H9 (cell line): ENCODE results near the gene TBCB. TPM values are rescaled to one million over a fixed set of nuclear protein-coding genes. Genes with fewer than 3 reads are reported as not detected.

Source experiments
- DNase-seq: peaks from one replicate; pipeline ENCODE4 v3.0.0-alpha.2; 2017
- H2AFZ ChIP-seq: one replicate; pipeline ENCODE4 v1.6.1; 2013; ENCODE audit warnings: mild to moderate bottlenecking, low read length, control low read depth, moderate library complexity
- H2AK5ac ChIP-seq: 2 replicates; pipeline ENCODE4 v1.6.1; 2013; ENCODE audit warnings: low read length, control low read depth, mixed read lengths; ENCODE audit not compliant: insufficient read length
- H2BK120ac ChIP-seq: one replicate; pipeline ENCODE4 v1.6.1; 2013; ENCODE audit warnings: low read depth, mild to moderate bottlenecking, low read length, control low read depth, inconsistent platforms; ENCODE audit not compliant: poor library complexity, severe bottlenecking
- H2BK12ac ChIP-seq: 2 replicates; pipeline ENCODE4 v1.6.1; 2013; ENCODE audit warnings: low read length, control low read depth, mixed read lengths, low read depth; ENCODE audit not compliant: insufficient read length
- H2BK15ac ChIP-seq: 2 replicates; pipeline ENCODE4 v1.6.1; 2013; ENCODE audit warnings: low read depth, low read length, control low read depth
- H2BK20ac ChIP-seq: one replicate; pipeline ENCODE4 v1.6.1; 2013; ENCODE audit warnings: low read depth, mild to moderate bottlenecking, low read length, control low read depth, inconsistent platforms; ENCODE audit not compliant: poor library complexity, severe bottlenecking
- H2BK5ac ChIP-seq: 2 replicates; pipeline ENCODE4 v1.6.1; 2013; ENCODE audit warnings: low read length, control low read depth, mixed read lengths; ENCODE audit not compliant: insufficient read length
- H3K14ac ChIP-seq: 2 replicates; pipeline ENCODE4 v1.6.1; 2013; ENCODE audit warnings: low read length, control low read depth; ENCODE audit not compliant: insufficient read depth
- H3K18ac ChIP-seq: 2 replicates; pipeline ENCODE4 v1.6.1; 2013; ENCODE audit warnings: low read depth, mild to moderate bottlenecking, mixed read lengths, low read length, control low read depth; ENCODE audit not compliant: insufficient read length
- H3K23ac ChIP-seq: 2 replicates; pipeline ENCODE4 v1.6.1; 2013; ENCODE audit warnings: low read length, control low read depth, mixed read lengths, low read depth; ENCODE audit not compliant: insufficient read length
- H3K23me2 ChIP-seq: 2 replicates; pipeline ENCODE4 v1.6.1; 2013; ENCODE audit warnings: low read depth, mild to moderate bottlenecking, mixed read lengths, low read length, control low read depth; ENCODE audit not compliant: insufficient read length, poor library complexity, severe bottlenecking
- H3K27ac ChIP-seq: 2 replicates; pipeline ENCODE4 v1.5.1; 2013; ENCODE audit warnings: low read length, control low read depth, mixed read lengths, low read depth; ENCODE audit not compliant: insufficient read length
- H3K27me3 ChIP-seq: 2 replicates; pipeline ENCODE4 v1.6.1; 2013; ENCODE audit warnings: low read length, control low read depth, inconsistent platforms; ENCODE audit not compliant: insufficient read depth
- H3K4ac ChIP-seq: 2 replicates; pipeline ENCODE4 v1.6.1; 2013; ENCODE audit warnings: low read depth, mild to moderate bottlenecking, control low read depth, inconsistent platforms, low read length, moderate library complexity
- H3K4me1 ChIP-seq: 2 replicates; pipeline ENCODE4 v1.6.1; 2013; ENCODE audit warnings: low read length, control low read depth, inconsistent platforms; ENCODE audit not compliant: insufficient read depth
- H3K4me2 ChIP-seq: 2 replicates; pipeline ENCODE4 v1.6.1; 2013; ENCODE audit warnings: low read length, control low read depth, mixed read lengths; ENCODE audit not compliant: insufficient read length, insufficient read depth
- H3K56ac ChIP-seq: 2 replicates; pipeline ENCODE4 v1.6.1; 2013; ENCODE audit warnings: low read depth, mild to moderate bottlenecking, mixed read lengths, low read length, control low read depth; ENCODE audit not compliant: insufficient read length
- H3K79me1 ChIP-seq: 2 replicates; pipeline ENCODE4 v1.6.1; 2013; ENCODE audit warnings: low read depth, mild to moderate bottlenecking, moderate library complexity, low read length, control low read depth, inconsistent platforms; ENCODE audit not compliant: insufficient read depth, poor library complexity, severe bottlenecking
- H3K79me2 ChIP-seq: 2 replicates; pipeline ENCODE4 v1.6.1; 2013; ENCODE audit warnings: low read length, control low read depth, inconsistent platforms; ENCODE audit not compliant: insufficient read depth
- H3K9ac ChIP-seq: 2 replicates; pipeline ENCODE4 v1.6.1; 2013; ENCODE audit warnings: low read length, control low read depth, mixed read lengths; ENCODE audit not compliant: insufficient read length; ENCODE audit errors: extremely low read depth
- H3K9me3 ChIP-seq: one replicate; pipeline ENCODE4 v1.6.1; 2013; ENCODE audit warnings: low read depth, low read length, inconsistent platforms; ENCODE audit not compliant: control insufficient read depth
- H3T11ph ChIP-seq: one replicate; pipeline ENCODE4 v1.6.1; 2013; ENCODE audit warnings: mild to moderate bottlenecking, low read length, control low read depth, inconsistent platforms
- H4K20me1 ChIP-seq: one replicate; pipeline ENCODE4 v1.6.1; 2013; ENCODE audit not compliant: control insufficient read depth, insufficient read length, insufficient read depth
- H4K5ac ChIP-seq: 2 replicates; pipeline ENCODE4 v1.6.1; 2013; ENCODE audit warnings: low read depth, mild to moderate bottlenecking, mixed read lengths, low read length, control low read depth; ENCODE audit not compliant: insufficient read length
- H4K8ac ChIP-seq: replicated peaks from 2 replicates; pipeline ENCODE4 v1.6.1; 2013; ENCODE audit warnings: low read length, control low read depth, mixed read lengths, low read depth; ENCODE audit not compliant: insufficient read length
- H4K91ac ChIP-seq: 2 replicates; pipeline ENCODE4 v1.6.1; 2013; ENCODE audit warnings: low read depth, mild to moderate bottlenecking, moderate library complexity, mixed read lengths, low read length, control low read depth; ENCODE audit not compliant: insufficient read length
- H3K27ac Mint-ChIP-seq, 3 experiments: 2 replicates in 2 of 3; 3 replicates in 1 of 3; pipeline ENCODE4 v1.8.0; 2020 to 2021; ENCODE audit warnings: mixed read lengths in 3 of 3, mild to moderate bottlenecking in 1 of 3, moderate library complexity in 1 of 3
- H3K27me3 Mint-ChIP-seq: 2 replicates; pipeline ENCODE4 v1.8.0; 2021; ENCODE audit warnings: low read depth, mild to moderate bottlenecking, moderate library complexity, mixed read lengths
- H3K36me3 Mint-ChIP-seq, 3 experiments: 2 replicates in 2 of 3; 3 replicates in 1 of 3; pipeline ENCODE4 v1.8.0; 2020 to 2021; ENCODE audit warnings: low read depth in 3 of 3, mixed read lengths in 3 of 3; ENCODE audit not compliant: insufficient read depth in 1 of 3
- H3K4me1 Mint-ChIP-seq, 2 experiments: 2 replicates each; pipeline ENCODE4 v1.8.0; 2020; ENCODE audit warnings: mixed read lengths in 2 of 2
- H3K4me3 Mint-ChIP-seq, 2 experiments: 2 replicates in 1 of 2; 3 replicates in 1 of 2; pipeline ENCODE4 v1.8.0; 2020 to 2021; ENCODE audit warnings: mild to moderate bottlenecking in 2 of 2, mixed read lengths in 2 of 2, moderate library complexity in 1 of 2
- H3K9me3 Mint-ChIP-seq, 2 experiments: 2 replicates in 1 of 2; 3 replicates in 1 of 2; pipeline ENCODE4 v1.8.0; 2020; ENCODE audit warnings: mild to moderate bottlenecking in 2 of 2, mixed read lengths in 2 of 2, moderate library complexity in 1 of 2
- CTCF ChIP-seq: fragments of 200-600 bp; sonication (generic); conservative IDR thresholded peaks from 3 replicates; pipeline ENCODE4 v1.8.0; 2021; ENCODE audit warnings: antibody characterized with exemption, mild to moderate bottlenecking
- WGBS: extraction: QIAGEN DNeasy Blood & Tissue Kit; methylation state at CpG from one replicate; pipeline ENCODE4 v1.1.7; 2013; ENCODE audit warnings: missing lambda C conversion rate, low lambda C conversion rate, mixed read lengths; ENCODE audit not compliant: insufficient read length; ENCODE audit errors: extremely low coverage; 5-methylcytosine and 5-hydroxymethylcytosine counted together
- total RNA-seq: library from RNA; stranded (reverse); gene quantifications from 2 replicates; pipeline ENCODE4 v1.2.1, GENCODE V29; 2021

The TBCB gene
- total RNA-seq, 1 experiment from 2014 or later: 216 TPM

DNA sequence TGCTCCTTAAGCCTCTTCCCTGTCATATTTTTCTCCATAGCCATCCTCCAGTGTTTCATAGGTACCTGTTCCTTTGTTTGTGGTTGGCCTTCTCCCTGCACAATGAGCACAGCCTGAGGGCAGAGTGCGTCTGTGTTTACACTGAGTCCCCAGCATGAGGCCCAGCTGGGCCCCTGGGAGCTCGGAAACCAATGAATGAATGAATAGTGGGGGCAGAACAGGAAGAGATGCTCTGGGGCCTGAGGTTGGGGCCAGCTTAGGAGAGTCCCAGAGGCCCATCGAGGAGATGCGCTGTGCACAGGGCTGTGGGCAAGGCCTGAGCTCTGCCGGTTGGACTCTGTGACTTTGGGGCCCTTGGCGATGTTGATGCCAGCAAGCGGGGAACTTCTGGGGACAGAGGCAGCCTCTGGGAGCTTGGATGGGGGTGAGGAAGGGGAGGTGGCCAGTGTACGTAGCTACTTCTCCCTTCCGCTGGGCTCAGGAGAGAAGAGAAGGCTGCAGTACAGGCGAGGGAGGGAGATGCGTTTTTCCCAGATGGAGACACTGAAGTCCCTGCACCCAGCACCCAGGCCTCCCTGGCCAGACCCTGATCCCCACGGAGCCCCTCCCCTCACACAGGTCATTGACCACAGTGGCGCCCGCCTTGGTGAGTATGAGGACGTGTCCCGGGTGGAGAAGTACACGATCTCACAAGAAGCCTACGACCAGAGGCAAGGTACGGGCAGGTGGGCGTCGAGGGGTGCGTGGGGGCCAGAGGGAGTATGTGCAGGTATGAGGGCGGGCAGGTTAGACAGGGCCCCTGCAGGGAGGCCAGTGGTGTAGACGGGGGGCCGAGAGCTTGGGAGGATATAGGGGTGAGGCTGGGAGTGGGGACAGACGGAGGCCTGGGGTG, 5.1 kb downstream of the TBCB start:
- Histone ChIP-seq H3K27me3 (no peaks in the 10 kb centered on the region), H3K4me2 (no peak overlapping the region), H3K23me2 (peaks cover 6% of the 10 kb centered on the region), H4K20me1 (no peaks in the 10 kb centered on the region), H2BK12ac (no peak overlapping the region), H4K91ac (no peak overlapping the region), H3K56ac (no peak overlapping the region), H3K79me1 (no peaks in the 10 kb centered on the region), H4K8ac (no peak overlapping the region), H3K14ac (no peak overlapping the region; the same call in 1 of the 2 replicates), H2AFZ (no peak overlapping the region), H2AK5ac (no peak overlapping the region), H3K9me3 (no peaks in the 10 kb centered on the region), H3T11ph (no peak overlapping the region), H3K79me2 (no peaks in the 10 kb centered on the region), H3K23ac (no peak overlapping the region), H3K4me1 (no peaks in the 10 kb centered on the region), H3K27ac (no peak overlapping the region), H2BK20ac (no peak overlapping the region), H2BK15ac (no peak overlapping the region), H2BK120ac (no peak overlapping the region), H3K18ac (no peak overlapping the region), H3K9ac (no peak overlapping the region), H2BK5ac (no peak overlapping the region), H3K4ac (no peak overlapping the region), H4K5ac (no peak overlapping the region)
- Mint-ChIP-seq H3K36me3 (peaks cover 39 to 74% (median 72%) of the 10 kb centered on the region in 3 experiments; a peak in 6 of 7 replicates), H3K27me3 (no peaks in the 10 kb centered on the region; the same call in 1 of the 2 replicates), H3K9me3 (no peaks in the 10 kb centered on the region), H3K27ac (peak overlapping the region; percentile 25 to 92 (median 85); a peak in 5 of 7 replicates), H3K4me1 (peaks cover 12 to 26% of the 10 kb centered on the region in 2 experiments), H3K4me3 (peak overlapping the region; percentile 6 to 30; a peak in 4 of 5 replicates)
- no CpG with 5 or more reads among the region's 26 CpGs for WGBS
- no peak for DNase-seq
- TF ChIP-seq CTCF: no peak
